Measurements from ENCODE around the gene CIITA. TPM values are rescaled to one million over a fixed set of nuclear protein-coding genes. Genes with fewer than 3 reads are reported as not detected.

The CIITA gene
- total and polyA plus RNA-seq, 9 donors = 0.98 to 3.7 (median 1.5) TPM

GRCh38 chr16:10878328-10878643 is 1.3 kb downstream of the CIITA start:
- H3K9me3 ChIP-seq (replicated peaks; ENCODE audit: control insufficient read depth, low read depth, low read length) = no peaks in the 10 kb centered on the region
- H3K27me3 ChIP-seq (ENCODE audit: control insufficient read depth, insufficient read depth, low read length) = peaks cover 44% of the 10 kb centered on the region
- H3K4me3 ChIP-seq (ENCODE audit: low read length) = peak overlapping the region; percentile 46
- DNase-seq = no peak
- H3K27ac ChIP-seq (ENCODE audit: low read length) = peak overlapping the region; percentile 35
- 37% methylated on average over 3 of the region's 4 CpGs for WGBS (ENCODE audit: insufficient coverage)
- H3K36me3 ChIP-seq (ENCODE audit: control insufficient read depth, insufficient read depth, low read length) = no peaks in the 10 kb centered on the region
- peaks cover 14% of the 10 kb centered on the region for H3K4me1 ChIP-seq (ENCODE audit: control insufficient read depth, insufficient read depth, low read length)

GRCh38 chr16:10878644-10879501 is 1.9 kb downstream of the CIITA start:
- Histone ChIP-seq H3K4me1 (ENCODE audit: control insufficient read depth, insufficient read depth, low read length) (peaks cover 14% of the 10 kb centered on the region), H3K4me3 (ENCODE audit: low read length) (peak overlapping the region; percentile 46), H3K27ac (ENCODE audit: low read length) (peak overlapping the region; percentile 35), H3K36me3 (ENCODE audit: control insufficient read depth, insufficient read depth, low read length) (no peaks in the 10 kb centered on the region), H3K9me3 (replicated peaks; ENCODE audit: control insufficient read depth, low read depth, low read length) (no peaks in the 10 kb centered on the region), H3K27me3 (ENCODE audit: control insufficient read depth, insufficient read depth, low read length) (peaks cover 40% of the 10 kb centered on the region)
- no peak for DNase-seq
- 3% methylated on average over 47 of the region's 49 CpGs for WGBS (ENCODE audit: insufficient coverage)

- WGBS (ENCODE audit: insufficient coverage) = 60% methylated on average over 9 of the region's 21 CpGs
- Histone ChIP-seq H3K9me3 (replicated peaks; ENCODE audit: control insufficient read depth, low read depth, low read length) (no peaks in the 10 kb centered on the region), H3K4me3 (ENCODE audit: low read length) (peak overlapping the region; percentile 46), H3K4me1 (ENCODE audit: control insufficient read depth, insufficient read depth, low read length) (peaks cover 14% of the 10 kb centered on the region), H3K36me3 (ENCODE audit: control insufficient read depth, insufficient read depth, low read length) (no peaks in the 10 kb centered on the region), H3K27me3 (ENCODE audit: control insufficient read depth, insufficient read depth, low read length) (peaks cover 40% of the 10 kb centered on the region), H3K27ac (ENCODE audit: low read length) (peak overlapping the region; percentile 20)
- no peak for DNase-seq
Measured at GRCh38 chr16:10879681-10880589, 2.9 kb downstream of the CIITA start.

GRCh38 chr16:10880594-10881452 is 3.8 kb downstream of the CIITA start:
- Histone ChIP-seq H3K36me3 (ENCODE audit: control insufficient read depth, insufficient read depth, low read length) (no peaks in the 10 kb centered on the region), H3K4me1 (ENCODE audit: control insufficient read depth, insufficient read depth, low read length) (peaks cover 14% of the 10 kb centered on the region), H3K9me3 (replicated peaks; ENCODE audit: control insufficient read depth, low read depth, low read length) (no peaks in the 10 kb centered on the region), H3K27ac (ENCODE audit: low read length) (peak overlapping the region; percentile 7), H3K27me3 (ENCODE audit: control insufficient read depth, insufficient read depth, low read length) (peaks cover 40% of the 10 kb centered on the region), H3K4me3 (ENCODE audit: low read length) (no peak overlapping the region)
- peak; percentile 33 for DNase-seq
- 75% methylated on average over 8 of the region's 10 CpGs for WGBS (ENCODE audit: insufficient coverage)

- no peak overlapping the region for H3K4me3 ChIP-seq (ENCODE audit: low read length)
- H3K27me3 ChIP-seq (ENCODE audit: control insufficient read depth, insufficient read depth, low read length) = peaks cover 40% of the 10 kb centered on the region
- no peaks in the 10 kb centered on the region for H3K36me3 ChIP-seq (ENCODE audit: control insufficient read depth, insufficient read depth, low read length)
- no peak for DNase-seq
- H3K4me1 ChIP-seq (ENCODE audit: control insufficient read depth, insufficient read depth, low read length) = peaks cover 14% of the 10 kb centered on the region
- 82% methylated on average over 1 of the region's 7 CpGs for WGBS (ENCODE audit: insufficient coverage)
- no peaks in the 10 kb centered on the region for H3K9me3 ChIP-seq (replicated peaks; ENCODE audit: control insufficient read depth, low read depth, low read length)
- H3K27ac ChIP-seq (ENCODE audit: low read length) = no peak overlapping the region
Measured at GRCh38 chr16:10881479-10882030, 4.6 kb downstream of the CIITA start.

DNA sequence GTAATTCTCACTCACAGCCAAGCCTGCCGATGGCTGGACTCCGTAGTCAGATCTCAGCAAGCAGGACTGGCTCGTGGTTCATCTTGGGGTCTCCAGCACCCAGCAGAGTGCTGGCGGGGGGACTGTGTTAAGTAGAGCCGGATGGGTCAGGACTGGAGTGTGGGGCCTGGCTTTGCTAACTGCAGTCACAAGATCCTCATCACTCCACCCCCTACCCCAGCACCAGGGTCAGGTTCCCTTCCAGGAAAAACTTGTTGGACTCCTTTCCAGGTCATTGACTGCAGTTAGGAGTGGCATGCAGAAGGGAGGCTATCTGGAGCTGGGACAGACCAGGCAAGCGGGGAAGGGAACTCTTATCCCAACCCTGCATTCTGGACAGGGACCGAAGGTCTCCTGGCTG is 6.0 kb downstream of the CIITA start:
- 100% methylated on average over 1 of the region's 7 CpGs for WGBS (ENCODE audit: insufficient coverage)
- peaks cover 14% of the 10 kb centered on the region for H3K4me1 ChIP-seq (ENCODE audit: control insufficient read depth, insufficient read depth, low read length)
- no peak overlapping the region for H3K27ac ChIP-seq (ENCODE audit: low read length)
- no peaks in the 10 kb centered on the region for H3K36me3 ChIP-seq (ENCODE audit: control insufficient read depth, insufficient read depth, low read length)
- peaks cover 29% of the 10 kb centered on the region for H3K27me3 ChIP-seq (ENCODE audit: control insufficient read depth, insufficient read depth, low read length)
- H3K9me3 ChIP-seq (replicated peaks; ENCODE audit: control insufficient read depth, low read depth, low read length) = no peaks in the 10 kb centered on the region
- no peak for DNase-seq
- H3K4me3 ChIP-seq (ENCODE audit: low read length) = no peak overlapping the region

DNA sequence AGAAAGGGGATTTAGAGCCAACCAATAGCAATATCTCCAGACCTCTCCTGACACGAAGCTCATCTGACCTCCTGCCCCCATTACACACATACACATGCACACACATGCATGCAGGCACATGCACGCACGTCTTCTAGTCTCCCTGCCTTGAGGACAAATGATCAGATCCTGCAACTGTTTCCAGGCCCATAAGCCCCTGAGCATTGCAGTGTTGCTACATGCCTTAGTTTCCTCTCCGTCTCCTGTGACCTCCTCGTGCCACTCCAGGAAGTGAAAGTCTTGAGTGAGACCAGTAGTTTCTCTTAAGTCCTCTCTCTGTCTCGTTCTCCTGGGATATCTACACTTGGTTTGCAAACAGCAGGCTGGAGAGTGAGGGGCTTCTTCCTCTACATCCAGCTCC is 8.2 kb downstream of the CIITA start:
- H3K27ac ChIP-seq (ENCODE audit: low read length) = no peak overlapping the region
- no peaks in the 10 kb centered on the region for H3K36me3 ChIP-seq (ENCODE audit: control insufficient read depth, insufficient read depth, low read length)
- H3K27me3 ChIP-seq (ENCODE audit: control insufficient read depth, insufficient read depth, low read length) = peaks cover 7% of the 10 kb centered on the region
- peaks cover 3% of the 10 kb centered on the region for H3K4me1 ChIP-seq (ENCODE audit: control insufficient read depth, insufficient read depth, low read length)
- 39% methylated on average over 3 of the region's 6 CpGs for WGBS (ENCODE audit: insufficient coverage)
- H3K4me3 ChIP-seq (ENCODE audit: low read length) = no peak overlapping the region
- DNase-seq = peak; percentile 69
- H3K9me3 ChIP-seq (replicated peaks; ENCODE audit: control insufficient read depth, low read depth, low read length) = no peaks in the 10 kb centered on the region

DNA sequence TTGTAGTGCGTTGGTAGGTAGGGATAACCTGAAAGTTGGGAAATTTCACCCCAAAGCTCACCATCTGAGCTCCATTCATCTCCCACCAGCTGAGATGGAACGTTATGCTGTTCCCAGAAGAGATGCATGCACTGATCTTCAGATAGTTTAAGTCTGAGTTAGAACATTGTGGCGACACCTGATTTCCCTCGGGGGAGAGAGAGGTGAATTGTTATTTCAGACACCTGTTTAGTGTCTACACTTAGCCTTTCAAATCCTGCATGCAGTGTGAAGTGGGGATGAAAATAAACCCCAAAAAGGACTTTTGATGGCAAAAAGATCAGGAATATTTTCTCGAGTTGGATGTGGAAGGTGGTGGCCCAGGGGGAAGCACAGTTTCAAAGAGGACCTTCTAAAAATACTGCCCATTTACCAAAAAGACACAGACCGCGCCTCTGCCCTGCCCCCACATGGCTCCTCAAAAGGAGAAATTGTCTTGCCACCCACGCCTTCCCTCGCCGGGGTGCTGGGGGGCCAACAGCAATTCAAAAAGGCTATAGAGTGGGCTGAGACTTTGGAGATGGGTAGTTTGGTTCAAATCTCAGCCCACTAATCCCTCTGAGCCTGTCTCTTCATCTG is 11.4 kb downstream of the CIITA start:
- peaks cover 3% of the 10 kb centered on the region for H3K4me1 ChIP-seq (ENCODE audit: control insufficient read depth, insufficient read depth, low read length)
- H3K36me3 ChIP-seq (ENCODE audit: control insufficient read depth, insufficient read depth, low read length) = no peaks in the 10 kb centered on the region
- DNase-seq = no peak
- H3K27ac ChIP-seq (ENCODE audit: low read length) = no peak overlapping the region
- no peaks in the 10 kb centered on the region for H3K27me3 ChIP-seq (ENCODE audit: control insufficient read depth, insufficient read depth, low read length)
- WGBS (ENCODE audit: insufficient coverage) = no CpG with 5 or more reads among the region's 10 CpGs
- no peaks in the 10 kb centered on the region for H3K9me3 ChIP-seq (replicated peaks; ENCODE audit: control insufficient read depth, low read depth, low read length)
- no peak overlapping the region for H3K4me3 ChIP-seq (ENCODE audit: low read length)

DNA sequence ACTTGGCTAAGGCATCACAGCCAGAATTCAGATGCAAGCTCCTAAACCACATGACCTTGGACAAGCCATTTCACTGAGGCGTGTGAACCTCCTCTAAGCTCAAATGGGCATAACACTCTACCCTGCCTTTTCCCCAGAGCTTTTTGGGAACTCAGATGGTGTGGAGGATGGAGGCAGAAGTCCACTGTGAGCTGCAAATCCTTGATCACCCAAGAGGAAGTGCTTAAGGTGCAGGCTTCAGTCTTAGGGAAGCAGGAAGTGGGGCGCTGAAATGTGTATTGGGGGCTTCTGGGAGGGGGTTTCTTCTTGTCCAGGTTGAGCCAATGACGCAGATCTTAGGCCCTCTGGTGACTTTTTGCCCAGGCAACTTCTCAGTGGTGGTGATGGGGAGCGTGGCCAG is 12.9 kb downstream of the CIITA start:
- H3K27me3 ChIP-seq (ENCODE audit: control insufficient read depth, insufficient read depth, low read length) = peaks cover under 1% of the 10 kb centered on the region
- 85% methylated on average over 2 of the region's 4 CpGs for WGBS (ENCODE audit: insufficient coverage)
- no peak for DNase-seq
- no peaks in the 10 kb centered on the region for H3K36me3 ChIP-seq (ENCODE audit: control insufficient read depth, insufficient read depth, low read length)
- H3K4me1 ChIP-seq (ENCODE audit: control insufficient read depth, insufficient read depth, low read length) = peaks cover 3% of the 10 kb centered on the region
- no peaks in the 10 kb centered on the region for H3K9me3 ChIP-seq (replicated peaks; ENCODE audit: control insufficient read depth, low read depth, low read length)
- no peak overlapping the region for H3K4me3 ChIP-seq (ENCODE audit: low read length)
- H3K27ac ChIP-seq (ENCODE audit: low read length) = no peak overlapping the region

Data from muscle of leg (tissue), 11 donors.